HG03469 (cell line): ENCODE results near the gene QRFP.

Experiments
- ATAC-seq: cut with Tn5 transposase; IDR thresholded peaks from one replicate; pipeline ENCODE4 v1.9.1; 2021; ENCODE audit warnings: mild to moderate bottlenecking, moderate library complexity, moderate number of reproducible peaks; ENCODE audit not compliant: unreplicated experiment

The QRFP gene

GRCh38 chr9:130905902-130906734, 9.5 kb upstream of the QRFP start:
- no peak for ATAC-seq

- ATAC-seq, result no peak
Observed at GRCh38 chr9:130905125-130905901, 8.7 kb upstream of the QRFP start.

- ATAC-seq, result no peak
Observed at GRCh38 chr9:130904070-130905044, 7.7 kb upstream of the QRFP start.

- no peak for ATAC-seq
Observed at GRCh38 chr9:130903194-130904069, 6.8 kb upstream of the QRFP start.

GRCh38 chr9:130902204-130903185, 5.9 kb upstream of the QRFP start:
- ATAC-seq, result no peak

GRCh38 chr9:130901498-130902203, 5.0 kb upstream of the QRFP start:
- no peak for ATAC-seq

GRCh38 chr9:130900701-130901497, 4.3 kb upstream of the QRFP start:
- no peak for ATAC-seq

- ATAC-seq, result no peak
Observed at GRCh38 chr9:130899051-130899748, 2.6 kb upstream of the QRFP start.

- ATAC-seq, result no peak
Observed at GRCh38 chr9:130898552-130898852, 1.9 kb upstream of the QRFP start.

- ATAC-seq, result no peak
Observed at GRCh38 chr9:130897848-130898551, 1.4 kb upstream of the QRFP start.

- ATAC-seq, result no peak
Observed at GRCh38 chr9:130897105-130897751, 616 bp upstream of the QRFP start.

GRCh38 chr9:130895481-130896232, 955 bp downstream of the QRFP start:
- no peak for ATAC-seq

GRCh38 chr9:130895038-130895437, 1.6 kb downstream of the QRFP start:
- no peak for ATAC-seq

- ATAC-seq, result no peak
Observed at GRCh38 chr9:130894546-130894945, 2.1 kb downstream of the QRFP start.
